ENCODE results near the gene PDZD2. TPM values are rescaled to one million over a fixed set of nuclear protein-coding genes. Genes with fewer than 3 reads are reported as not detected.

Gene PDZD2
- total RNA-seq, 1 donor from 2014 or later = 6.7 TPM

- TF ChIP-seq CTCF (IDR thresholded peaks at IDR 0.05; ENCODE audit: insufficient read depth, low read length, poor library complexity, severe bottlenecking) = no peak
- no peak overlapping the region for H3K4me3 ChIP-seq (ENCODE audit: low read depth, low read length)
- DNase-seq (ENCODE audit: low read depth) = no peak
- H3K27me3 ChIP-seq (ENCODE audit: control insufficient read depth, insufficient read depth, low read length) = no peaks in the 10 kb centered on the region
- H3K36me3 ChIP-seq (ENCODE audit: control insufficient read depth, insufficient read depth, low read length) = no peaks in the 10 kb centered on the region
These were observed 511.4 kb downstream of the PDZD2 start for GRCh38 chr5:32150366-32150765.

- Histone ChIP-seq H3K36me3 (ENCODE audit: control insufficient read depth, insufficient read depth, low read length) (no peaks in the 10 kb centered on the region), H3K4me3 (ENCODE audit: low read depth, low read length) (no peak overlapping the region), H3K27me3 (ENCODE audit: control insufficient read depth, insufficient read depth, low read length) (no peaks in the 10 kb centered on the region)
- no peak for DNase-seq (ENCODE audit: low read depth)
- TF ChIP-seq CTCF (IDR thresholded peaks at IDR 0.05; ENCODE audit: insufficient read depth, low read length, poor library complexity, severe bottlenecking) = no peak
These were observed 512.3 kb downstream of the PDZD2 start for GRCh38 chr5:32151198-32151597.

- Histone ChIP-seq H3K4me3 (ENCODE audit: low read depth, low read length) (no peak overlapping the region), H3K27me3 (ENCODE audit: control insufficient read depth, insufficient read depth, low read length) (no peaks in the 10 kb centered on the region), H3K36me3 (ENCODE audit: control insufficient read depth, insufficient read depth, low read length) (no peaks in the 10 kb centered on the region)
- DNase-seq (ENCODE audit: low read depth) = no peak
- no peak for TF ChIP-seq CTCF (IDR thresholded peaks at IDR 0.05; ENCODE audit: insufficient read depth, low read length, poor library complexity, severe bottlenecking)
These were observed 514.8 kb downstream of the PDZD2 start for GRCh38 chr5:32153723-32154122.

GRCh38 chr5:32155211-32155610, 516.3 kb downstream of the PDZD2 start:
- Histone ChIP-seq H3K36me3 (ENCODE audit: control insufficient read depth, insufficient read depth, low read length) (no peaks in the 10 kb centered on the region), H3K4me3 (ENCODE audit: low read depth, low read length) (no peak overlapping the region), H3K27me3 (ENCODE audit: control insufficient read depth, insufficient read depth, low read length) (no peaks in the 10 kb centered on the region)
- TF ChIP-seq CTCF (IDR thresholded peaks at IDR 0.05; ENCODE audit: insufficient read depth, low read length, poor library complexity, severe bottlenecking) = no peak
- DNase-seq (ENCODE audit: low read depth) = no peak

GRCh38 chr5:32156635-32157034, 517.7 kb downstream of the PDZD2 start:
- TF ChIP-seq CTCF (IDR thresholded peaks at IDR 0.05; ENCODE audit: insufficient read depth, low read length, poor library complexity, severe bottlenecking) = no peak
- Histone ChIP-seq H3K36me3 (ENCODE audit: control insufficient read depth, insufficient read depth, low read length) (no peaks in the 10 kb centered on the region), H3K27me3 (ENCODE audit: control insufficient read depth, insufficient read depth, low read length) (no peaks in the 10 kb centered on the region), H3K4me3 (ENCODE audit: low read depth, low read length) (no peak overlapping the region)
- DNase-seq (ENCODE audit: low read depth) = no peak

GRCh38 chr5:32157078-32157477, 518.1 kb downstream of the PDZD2 start:
- no peaks in the 10 kb centered on the region for H3K36me3 ChIP-seq (ENCODE audit: control insufficient read depth, insufficient read depth, low read length)
- no peak for TF ChIP-seq CTCF (IDR thresholded peaks at IDR 0.05; ENCODE audit: insufficient read depth, low read length, poor library complexity, severe bottlenecking)
- no peak overlapping the region for H3K4me3 ChIP-seq (ENCODE audit: low read depth, low read length)
- DNase-seq (ENCODE audit: low read depth) = no peak
- no peaks in the 10 kb centered on the region for H3K27me3 ChIP-seq (ENCODE audit: control insufficient read depth, insufficient read depth, low read length)

Data from kidney epithelial cell (primary cell).